ENCODE data around the gene BLACAT1.

BLACAT1 gene

DNA sequence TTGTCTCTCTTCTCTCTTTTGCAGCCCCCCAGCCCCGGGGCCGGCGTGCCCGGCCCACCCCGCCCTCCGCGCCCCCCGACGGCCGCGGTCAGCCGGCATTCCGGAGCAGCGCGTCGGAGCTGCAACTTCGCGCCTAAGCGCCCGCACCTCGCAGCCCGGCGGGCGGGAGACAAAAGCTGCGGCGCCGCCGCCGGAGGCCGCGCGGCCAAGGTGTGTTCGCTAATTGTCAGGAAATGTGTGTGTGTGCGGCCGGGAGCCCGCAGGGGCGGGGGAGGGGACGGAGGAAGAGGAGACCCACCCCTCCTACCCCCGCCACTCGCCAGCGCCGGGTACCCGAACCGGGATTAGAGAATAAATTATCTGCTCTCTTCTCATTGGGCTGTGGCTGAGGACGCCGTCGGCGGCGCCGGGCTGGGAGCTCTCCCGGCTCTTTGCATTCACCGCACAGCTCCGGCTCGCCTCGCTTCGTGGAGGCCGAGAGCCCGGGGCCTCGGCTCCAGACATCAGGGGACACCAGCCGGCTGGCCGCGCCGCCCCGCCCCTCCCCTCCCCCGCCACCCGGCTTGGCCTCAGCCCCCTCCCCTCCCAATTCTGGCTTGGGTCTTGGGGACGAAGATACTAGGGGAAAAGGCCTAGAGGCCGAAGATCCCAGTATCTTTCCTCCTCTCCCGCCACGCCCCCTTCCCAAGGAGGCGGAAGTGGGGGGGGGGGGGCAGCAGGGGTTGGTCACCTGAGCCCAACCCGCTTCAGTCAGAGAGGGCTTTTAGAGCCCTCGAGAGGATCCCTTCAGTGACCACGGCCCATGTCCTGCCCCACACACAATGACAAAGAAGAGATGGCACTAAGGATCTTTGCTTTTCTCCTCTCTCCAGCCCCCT, 1.3 kb upstream of the BLACAT1 start:
- no peak for DNase-seq (ENCODE audit: low read depth in 3 of 3)

DNA sequence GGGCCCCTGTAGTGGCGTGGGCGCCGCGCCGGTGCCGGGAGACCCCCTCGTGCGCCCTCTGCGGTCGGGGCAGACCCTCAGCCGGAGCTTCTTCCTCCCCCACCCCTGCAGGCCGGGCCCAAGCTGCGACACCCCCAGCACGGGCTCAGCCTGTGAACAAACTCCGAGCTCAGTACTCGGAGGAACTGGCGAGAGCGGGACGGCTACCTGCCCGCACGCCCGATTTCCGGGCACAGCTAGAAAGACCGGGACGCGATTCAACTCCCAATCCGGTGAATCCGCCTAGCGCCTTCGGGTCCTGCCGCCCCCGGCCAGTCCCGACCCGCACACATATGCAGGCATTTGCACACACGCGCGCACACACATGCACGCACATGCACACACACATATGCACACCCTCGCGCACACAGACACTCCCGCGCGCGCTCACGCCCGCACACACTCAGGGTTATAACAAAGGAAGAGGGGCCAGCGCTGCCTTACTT, 580 bp upstream of the BLACAT1 start:
- no peak for DNase-seq (ENCODE audit: low read depth in 3 of 3)

DNA sequence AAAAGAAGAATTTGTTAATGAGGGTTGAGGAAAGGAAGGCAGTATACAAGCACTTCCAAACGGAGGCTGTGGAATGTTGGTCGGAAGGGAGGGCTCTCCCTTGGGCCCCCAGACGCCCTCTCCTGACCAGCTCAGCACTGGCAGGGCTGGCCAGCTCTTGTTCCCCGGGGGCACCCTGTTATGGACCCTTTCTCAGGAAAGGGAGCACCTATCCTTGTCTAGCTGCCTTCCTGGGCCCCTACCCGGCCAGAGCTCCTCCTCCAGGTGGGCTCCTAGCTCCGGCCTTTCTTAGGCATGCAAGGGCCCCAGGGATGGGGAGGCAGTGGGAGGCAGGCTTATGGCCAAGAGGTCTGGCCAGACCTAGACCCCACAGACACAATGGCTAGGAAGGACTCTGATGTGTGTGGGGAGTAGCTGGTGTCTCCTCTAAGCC, 926 bp downstream of the BLACAT1 start:
- no peak for DNase-seq (ENCODE audit: low read depth in 3 of 3)

DNA sequence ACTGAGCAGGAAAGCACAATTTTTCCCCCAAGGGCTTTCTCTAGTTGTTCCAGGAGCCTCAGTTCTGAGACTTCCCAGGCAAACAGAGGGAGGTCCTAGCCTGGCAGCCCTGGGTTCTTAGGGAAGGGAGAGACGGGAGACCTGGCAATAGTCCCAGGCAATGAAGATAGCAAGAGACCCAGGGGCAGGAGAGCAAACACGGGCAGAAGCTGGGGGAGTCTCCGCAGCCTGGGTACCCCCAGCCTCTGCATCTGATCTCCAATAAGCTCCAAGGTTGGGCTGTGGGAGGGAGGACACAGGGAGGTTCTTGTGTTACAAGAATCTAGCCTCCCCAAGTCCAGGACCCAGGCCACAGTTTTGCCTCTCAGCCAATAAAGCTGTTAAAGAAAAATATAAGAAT, 2.4 kb downstream of the BLACAT1 start:
- no peak for DNase-seq (ENCODE audit: low read depth in 3 of 3)

DNA sequence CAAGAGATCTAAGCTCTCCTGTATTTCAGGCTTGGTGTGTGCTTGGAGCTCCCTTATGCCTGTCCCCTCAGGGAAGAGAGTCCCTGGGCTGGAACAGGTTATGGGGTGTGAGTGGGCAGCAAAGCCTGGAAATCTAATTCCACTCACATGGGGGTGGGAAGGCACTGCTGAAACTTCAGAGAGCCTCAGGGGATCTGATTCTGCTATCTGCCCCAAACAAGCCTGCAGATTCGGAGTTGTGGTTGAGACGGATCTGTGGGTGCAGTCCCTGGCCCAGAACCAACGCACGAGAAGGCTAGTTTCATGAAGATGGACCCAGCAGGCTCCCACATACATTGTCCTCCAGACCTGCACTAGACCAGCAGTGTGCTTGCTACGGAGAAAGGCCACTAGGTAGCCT, 2.9 kb downstream of the BLACAT1 start:
- DNase-seq (ENCODE audit: low read depth in 3 of 3), result no peak

DNA sequence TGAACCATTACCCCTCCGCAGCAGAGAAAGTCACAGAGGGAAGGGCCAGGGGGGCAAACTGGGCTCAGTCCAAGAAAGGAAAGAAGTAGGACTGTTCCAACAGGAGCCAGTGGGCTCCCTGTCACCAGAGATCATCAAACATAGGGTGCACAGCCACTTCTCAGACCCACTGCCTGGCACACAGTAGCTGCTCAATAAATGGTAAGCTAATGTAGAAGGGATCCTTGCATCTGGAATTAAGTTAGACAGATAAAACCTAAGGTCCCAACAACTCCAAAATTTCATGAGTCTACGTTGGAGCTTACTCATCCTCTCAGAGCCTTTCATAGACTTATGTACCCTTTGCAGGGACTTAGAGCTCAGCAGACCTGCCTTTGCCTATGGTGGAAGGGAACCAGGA, 3.5 kb downstream of the BLACAT1 start:
- DNase-seq (ENCODE audit: low read depth in 3 of 3), result no peak

DNA sequence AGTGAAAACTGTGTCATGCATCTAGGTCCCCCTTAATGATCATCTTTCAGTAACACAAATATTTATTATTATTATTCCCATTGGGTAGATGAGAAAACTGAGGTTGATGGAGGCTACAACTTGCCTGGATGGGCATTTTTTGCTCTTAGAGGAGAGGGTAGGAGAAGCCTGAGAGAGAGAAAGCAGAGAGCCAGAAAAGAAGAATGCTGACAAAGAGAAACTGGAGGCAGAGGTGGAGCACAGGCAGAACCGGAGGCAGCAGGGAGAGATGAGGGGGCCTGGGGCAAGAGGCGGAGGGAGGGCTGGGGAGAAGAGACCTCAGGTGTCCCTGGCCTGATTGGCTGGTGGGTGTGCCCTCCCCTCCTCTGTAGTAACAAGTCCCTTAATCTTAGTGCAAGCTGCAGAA, 4.1 kb downstream of the BLACAT1 start:
- no peak for DNase-seq (ENCODE audit: low read depth in 3 of 3)

DNA sequence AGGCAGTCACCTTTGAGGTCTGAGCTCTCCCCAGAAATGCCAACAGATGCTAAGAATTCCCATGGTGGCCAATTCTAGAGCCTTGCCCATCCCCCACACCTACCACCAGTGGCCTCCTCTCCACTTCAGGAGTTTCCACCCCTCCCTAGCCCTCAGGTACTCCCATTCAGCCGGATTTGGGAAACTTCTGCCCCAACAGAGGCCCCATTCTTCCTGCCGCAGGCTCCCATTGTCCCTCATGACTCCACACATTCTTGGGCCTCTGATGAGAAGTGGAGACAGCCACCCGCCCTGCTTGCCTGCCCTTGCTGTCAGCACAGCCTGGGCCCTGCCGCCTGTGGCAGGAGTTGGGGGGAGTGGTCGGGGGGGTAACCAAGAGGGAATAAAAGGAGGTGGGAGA, 4.6 kb downstream of the BLACAT1 start:
- no peak for DNase-seq (ENCODE audit: low read depth in 3 of 3)

DNA sequence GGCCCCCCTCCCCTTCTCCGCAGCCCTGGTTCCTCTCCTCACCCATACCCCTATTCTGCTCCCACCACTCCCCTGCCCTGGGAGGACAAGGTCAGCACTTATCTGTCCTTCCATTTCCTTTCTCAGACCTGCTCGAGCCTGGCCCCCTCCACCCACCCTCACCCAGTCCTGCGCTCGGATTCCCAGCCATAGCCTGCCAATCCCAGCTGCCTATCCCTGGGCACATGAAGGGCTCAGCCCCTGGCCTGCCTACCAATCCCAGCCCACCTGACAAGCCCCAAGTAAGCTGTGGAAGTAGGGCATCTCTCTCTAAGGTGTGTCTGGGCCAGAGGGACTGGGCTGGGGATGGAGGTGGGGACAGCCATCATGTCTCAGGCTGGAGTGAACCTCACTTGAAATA, 5.4 kb downstream of the BLACAT1 start:
- DNase-seq (ENCODE audit: low read depth in 3 of 3), result no peak

DNA sequence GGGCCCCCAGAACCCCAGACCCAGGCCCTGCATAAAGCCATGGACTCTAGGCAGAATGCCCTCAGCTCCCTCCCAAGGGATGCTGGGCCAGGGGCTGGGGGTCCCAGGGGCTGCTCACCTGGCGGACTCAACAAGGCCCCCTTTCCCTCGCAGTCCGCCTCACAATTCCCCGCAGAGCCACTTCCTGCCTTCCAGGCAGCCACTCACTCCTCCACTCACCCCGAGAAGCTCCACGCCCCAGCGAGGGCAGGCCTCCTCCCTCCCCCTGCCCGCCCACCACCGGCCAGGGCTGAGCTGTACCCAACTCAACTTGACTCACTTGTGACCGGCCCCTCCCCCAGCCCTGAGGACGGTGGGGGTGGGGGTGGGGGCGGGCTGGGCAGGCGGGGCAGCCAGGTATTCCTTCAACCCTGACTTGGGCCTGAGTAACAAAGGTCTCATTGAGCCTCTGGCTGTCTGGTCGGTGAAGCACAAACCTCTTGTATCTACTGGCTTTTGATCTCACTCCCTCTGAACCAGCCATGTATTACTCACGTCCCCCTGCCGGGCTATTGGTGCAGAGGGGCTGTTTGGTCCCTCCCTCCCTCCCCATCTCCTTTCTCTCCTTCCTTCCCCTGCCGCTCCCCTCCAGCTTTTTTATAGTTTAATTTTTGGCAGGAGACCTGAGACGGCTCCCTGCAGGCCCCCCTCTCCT, 5.9 kb downstream of the BLACAT1 start:
- DNase-seq (ENCODE audit: low read depth in 3 of 3), result peak in 1 of 3 donors; percentile 44

DNA sequence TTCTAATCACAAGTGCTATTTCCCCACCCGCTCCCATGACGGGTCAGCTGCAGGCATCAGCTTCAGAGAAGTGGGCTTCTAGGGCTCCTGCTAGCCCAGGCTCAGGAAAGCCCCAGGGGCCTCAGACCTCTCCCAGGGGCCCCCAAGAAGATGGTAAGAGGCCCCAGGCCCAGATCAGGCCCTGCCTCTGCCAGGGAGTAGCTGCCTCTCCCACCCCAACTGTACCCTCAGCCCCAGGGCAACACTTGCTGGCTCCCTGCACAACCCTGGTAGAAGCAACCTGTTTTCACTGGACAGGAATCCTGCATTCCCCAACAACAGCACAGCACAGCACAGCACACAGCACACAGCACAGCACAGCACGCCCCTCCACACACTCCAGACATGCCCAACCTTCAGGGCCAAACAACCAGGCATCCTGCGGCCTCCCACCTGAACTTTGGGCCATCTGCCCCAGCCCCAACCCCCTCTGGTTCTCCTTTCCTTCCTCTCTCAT, 6.5 kb downstream of the BLACAT1 start:
- no peak for DNase-seq (ENCODE audit: low read depth in 3 of 3)

DNA sequence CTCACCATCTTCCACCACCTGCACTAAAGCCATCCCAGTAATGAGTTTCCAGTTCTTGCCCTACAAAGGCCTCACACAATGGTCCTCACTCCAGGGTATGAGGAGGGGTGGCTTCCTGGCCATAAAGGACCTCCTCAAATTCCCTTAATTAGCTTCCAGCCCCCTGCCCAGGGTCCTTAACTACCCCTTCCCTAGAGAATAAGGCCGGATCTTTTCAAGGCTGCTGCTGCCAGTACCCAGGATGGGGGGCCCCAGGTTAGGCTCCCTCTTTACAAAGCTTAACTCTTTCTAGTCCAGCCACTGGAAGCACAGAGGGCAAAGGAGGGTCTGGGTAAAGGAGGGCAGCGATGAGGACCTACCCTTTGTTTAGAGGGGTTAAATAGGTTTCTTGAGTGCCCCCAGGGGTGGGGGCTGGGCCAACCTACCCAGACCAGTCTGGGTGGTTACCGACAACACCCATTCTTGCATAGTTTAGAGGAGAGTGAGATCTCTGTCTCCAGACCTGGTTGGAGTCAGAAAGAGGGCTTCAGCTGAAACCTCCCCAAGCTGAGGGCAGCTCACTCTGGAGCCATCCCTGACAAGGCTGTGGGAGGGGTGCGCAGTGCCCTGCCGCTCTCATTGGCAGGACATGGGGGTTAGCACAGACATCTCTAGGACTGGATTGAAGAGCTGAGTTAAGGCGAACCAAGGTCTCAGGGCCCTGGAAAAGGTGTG, 7.1 kb downstream of the BLACAT1 start:
- DNase-seq (ENCODE audit: low read depth in 3 of 3), result no peak

DNA sequence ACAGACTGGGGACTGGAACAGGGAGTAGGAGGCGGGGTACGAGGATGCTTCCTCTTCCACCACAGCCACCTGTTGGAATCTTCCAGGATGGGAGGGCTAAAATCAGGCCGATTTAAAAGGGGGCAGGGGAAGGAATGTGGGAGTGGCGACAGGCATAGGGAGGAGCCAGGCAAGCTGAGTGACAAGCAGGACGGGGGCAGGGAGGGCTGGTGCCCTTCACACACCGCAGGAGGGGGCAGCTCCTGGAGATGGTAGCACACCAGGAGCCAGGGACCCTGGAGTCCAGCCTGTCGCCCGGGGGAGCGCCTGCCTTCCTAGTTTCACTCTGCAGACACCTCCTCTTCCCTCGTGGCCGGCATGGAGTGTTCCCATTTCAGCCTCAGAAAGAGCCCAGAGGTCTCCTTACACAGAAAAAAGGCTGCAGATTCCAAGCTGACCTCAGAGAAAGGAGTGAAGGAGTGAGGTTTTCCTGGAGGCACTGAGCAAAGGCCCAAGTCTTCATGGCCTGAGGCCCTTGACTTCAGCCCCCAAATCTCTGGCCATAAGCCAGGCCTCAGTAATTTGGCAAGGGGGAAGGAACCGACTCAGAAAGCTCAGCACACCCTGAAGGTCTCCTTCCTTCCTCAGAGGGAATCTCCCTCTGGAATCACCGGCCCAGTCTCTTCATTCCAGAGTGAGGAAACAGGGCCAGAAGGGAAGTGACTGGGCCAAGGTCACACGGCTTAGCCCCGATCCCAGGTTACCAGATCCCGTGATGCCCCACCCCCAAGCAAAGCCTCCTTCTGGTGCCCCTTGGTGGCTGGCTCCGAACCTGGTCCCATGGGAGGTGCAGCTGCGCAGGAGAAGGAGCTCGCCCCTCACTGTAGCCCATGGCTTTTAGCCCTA, 8.1 kb downstream of the BLACAT1 start:
- DNase-seq (ENCODE audit: low read depth in 3 of 3), result no peak

DNA sequence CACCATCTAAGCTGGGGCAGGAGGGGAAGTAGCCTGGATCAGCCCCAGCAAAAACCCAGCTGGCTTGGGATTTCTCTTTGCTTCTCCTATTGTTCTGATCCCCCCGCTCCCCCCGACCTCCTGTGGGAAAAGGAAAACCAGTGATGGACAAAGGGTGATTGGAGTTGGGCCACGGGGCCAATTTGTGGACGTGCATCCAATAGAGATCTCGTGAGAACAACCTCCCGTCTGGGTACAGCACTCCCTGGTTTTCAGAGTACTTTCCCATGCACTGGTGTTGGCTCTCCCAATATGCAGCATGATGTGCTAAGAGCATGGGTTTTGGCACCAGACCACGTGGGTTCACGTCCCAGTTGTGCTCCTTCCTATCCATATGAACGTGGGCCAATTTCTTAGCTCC, 9.0 kb downstream of the BLACAT1 start:
- no peak for DNase-seq (ENCODE audit: low read depth in 3 of 3)

DNA sequence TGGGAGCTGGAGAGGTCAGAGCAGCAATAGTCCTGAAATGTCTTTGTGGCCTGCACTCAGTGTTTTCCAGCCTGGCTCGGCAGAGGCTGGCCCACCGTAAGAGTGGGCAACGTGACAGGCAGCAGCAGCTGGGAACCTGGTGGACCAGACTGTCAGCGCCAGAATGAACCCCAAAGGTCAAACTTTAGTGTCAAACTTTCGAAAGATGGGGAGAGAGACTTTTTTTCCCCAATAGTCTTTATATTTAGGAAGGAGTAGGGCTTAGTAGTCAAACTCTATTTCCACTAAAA, 10.3 kb downstream of the BLACAT1 start:
- DNase-seq (ENCODE audit: low read depth in 3 of 3), result no peak

DNA sequence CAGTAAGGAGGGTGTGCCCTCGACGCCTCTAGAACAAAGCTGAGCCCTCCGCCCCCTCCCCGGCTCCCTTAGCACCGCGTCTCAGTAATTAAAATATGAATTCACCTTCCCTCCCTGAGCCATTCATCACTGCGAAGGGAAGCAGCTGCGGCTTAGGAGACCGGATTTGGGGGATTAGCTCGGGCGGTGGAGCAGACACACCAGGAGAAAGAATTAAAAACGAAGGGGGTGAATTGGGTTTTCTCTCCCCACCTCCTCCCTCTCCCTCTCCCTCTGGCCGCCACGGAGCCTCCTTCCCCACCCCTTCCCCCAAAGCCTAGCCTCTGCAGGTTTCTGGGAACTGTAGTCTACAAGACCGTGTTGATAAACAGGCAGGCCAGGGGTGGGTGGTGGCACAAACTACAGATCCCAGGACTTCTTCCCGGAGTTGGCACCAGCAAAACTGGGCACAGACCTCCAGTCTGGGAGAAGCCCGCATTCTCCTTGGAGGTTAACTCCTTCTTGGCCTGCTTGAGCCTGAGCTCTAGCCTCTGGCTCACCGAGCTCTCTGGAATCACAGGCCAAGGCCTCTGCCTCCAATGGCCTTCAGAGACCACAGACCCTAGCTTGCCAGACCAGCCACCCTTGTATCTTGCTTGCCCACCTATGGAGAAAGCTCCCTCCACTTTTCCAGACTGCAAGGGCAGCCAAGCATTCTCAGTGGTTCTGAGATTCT, 10.8 kb downstream of the BLACAT1 start:
- no peak for DNase-seq (ENCODE audit: low read depth in 3 of 3)

DNA sequence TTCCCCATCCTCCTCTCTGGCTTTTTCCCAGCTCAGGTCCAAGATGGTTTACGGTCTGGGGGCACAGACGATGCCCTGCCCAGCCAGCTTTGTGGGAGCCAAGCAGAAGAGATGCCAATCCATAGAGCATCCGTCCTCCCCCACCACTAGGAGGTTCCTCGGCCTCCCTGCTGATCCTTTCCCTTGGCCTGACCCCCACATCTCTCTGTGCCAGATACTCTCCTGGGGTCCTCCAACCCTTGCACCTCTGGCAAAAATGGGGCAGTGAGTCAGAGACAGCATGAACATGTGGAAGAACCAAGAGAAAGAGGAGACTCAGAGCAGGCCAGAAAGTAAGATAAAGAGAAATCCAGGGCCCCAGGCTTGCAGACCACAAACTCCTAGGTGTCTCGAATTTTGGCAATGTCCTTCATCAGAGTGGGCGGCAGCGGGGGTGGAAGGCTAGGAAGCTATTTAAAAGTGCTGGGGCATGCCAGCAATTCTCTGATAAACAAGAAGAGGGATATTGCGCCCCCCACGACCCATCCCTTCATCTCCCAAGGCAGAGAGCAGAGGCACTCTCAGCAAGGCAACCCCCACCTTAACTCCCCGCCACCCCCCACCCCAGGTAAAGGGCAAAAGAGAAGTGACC, 11.4 kb downstream of the BLACAT1 start:
- DNase-seq (ENCODE audit: low read depth in 3 of 3), result no peak

DNA sequence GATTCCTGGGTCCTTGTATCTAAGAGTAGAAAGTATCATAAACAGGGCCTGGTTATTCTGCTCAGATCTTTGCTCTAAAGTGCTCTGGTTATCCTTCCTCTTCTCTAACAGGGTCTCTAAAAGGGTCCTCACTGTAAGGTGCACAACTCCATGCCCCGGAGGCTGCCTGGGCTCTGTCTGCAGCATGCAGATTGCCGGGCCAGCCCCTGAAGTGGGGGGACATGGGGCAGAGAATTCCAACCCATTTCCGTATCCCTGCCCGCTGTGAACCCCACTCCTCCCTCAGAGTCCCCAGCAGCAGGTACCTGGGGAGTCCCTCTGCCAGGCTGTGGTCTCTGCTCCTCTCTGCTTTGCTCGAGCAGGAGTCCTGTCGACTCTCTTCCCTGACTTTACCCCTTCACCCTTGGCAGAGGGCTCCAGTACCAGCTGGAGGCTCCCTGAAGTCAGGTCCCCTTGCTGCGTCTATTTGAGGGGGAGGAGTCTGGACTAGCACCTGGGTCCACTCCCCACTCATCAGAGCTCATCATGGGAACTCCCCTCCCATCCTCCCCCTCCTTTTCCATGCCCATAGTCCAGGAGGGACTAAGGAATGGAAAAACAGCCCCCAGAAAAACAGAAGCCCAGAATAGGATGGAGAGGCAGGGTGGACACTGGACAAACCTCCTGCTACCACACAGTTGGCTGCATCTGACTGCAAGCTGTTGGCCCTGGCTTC, 12.1 kb downstream of the BLACAT1 start:
- no peak for DNase-seq (ENCODE audit: low read depth in 3 of 3)

DNA sequence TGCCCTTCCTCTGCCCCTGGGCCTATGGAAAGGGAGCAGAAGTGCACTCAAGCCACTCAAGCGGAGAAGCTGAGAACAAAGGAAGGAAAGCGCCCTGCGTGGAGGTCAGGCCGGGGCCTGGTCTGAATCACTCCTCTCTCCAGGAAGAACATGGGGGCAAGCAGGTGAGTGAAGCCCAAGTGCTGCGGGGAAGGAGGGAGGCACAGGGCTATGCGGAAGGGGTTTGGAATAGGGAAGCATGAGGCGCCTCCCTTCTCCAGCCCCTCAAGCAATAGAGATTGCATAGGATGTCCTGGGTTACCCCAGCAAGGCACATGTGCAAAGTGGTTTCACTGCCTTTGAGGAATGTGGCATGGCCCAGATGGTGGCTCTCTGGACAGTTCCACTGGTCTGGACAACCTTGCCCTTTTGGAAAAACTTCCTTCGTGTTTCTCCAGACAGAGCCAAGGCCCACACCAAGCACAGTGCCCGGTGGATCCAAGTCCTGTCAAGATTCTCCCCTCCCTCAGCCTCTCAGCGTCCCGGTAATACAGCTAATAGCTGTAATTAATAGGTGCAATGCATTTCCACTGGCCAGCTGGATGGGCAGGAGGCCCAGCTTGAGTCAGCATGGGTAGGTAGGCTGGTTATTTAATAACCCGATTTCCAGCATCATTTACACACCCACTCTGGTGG, 13.7 kb downstream of the BLACAT1 start:
- DNase-seq (ENCODE audit: low read depth in 3 of 3), result no peak

Data from stimulated activated CD4-positive, alpha-beta T cell treated with anti-CD3 and anti-CD28 coated beads, TNF-alpha, amount 100 ng/mL, for 48 hours (primary cell).